ENCODE results near the gene MCU. TPM values are rescaled to one million over a fixed set of nuclear protein-coding genes. Genes with fewer than 3 reads are reported as not detected.

Gene MCU
- total RNA-seq, 2 experiments from 2014 or later: 17.7 to 19.0 TPM

GRCh38 chr10:72793752-72794151, 101.8 kb downstream of the MCU start:
- ChIA-PET CTCF (no interaction called here), POLR2A (no interaction called here)

- POLR2A ChIA-PET: no interaction called here
- CTCF ChIA-PET: no interaction called here
Observed at GRCh38 chr10:72794260-72794659, 102.3 kb downstream of the MCU start.

DNA sequence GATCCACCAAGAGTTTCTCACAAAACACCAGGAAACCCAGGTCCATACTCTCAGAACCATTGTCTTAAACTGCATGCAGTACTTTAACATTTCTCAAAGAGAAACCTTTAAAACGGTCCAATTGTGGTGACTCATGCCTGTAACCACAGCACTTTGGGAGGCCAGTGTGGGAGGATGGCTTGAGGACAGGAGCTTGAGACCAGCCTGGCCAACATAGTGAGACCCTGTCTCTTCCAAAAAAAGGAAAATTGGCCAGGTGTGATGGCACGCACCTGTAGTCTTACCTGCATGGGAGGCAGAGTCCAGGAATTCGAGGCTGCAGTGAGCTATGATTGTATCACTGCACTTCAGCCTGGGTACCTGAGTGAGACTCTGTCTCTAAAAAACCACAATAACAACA, 104.1 kb downstream of the MCU start:
- CTCF ChIA-PET: no interaction called here
- POLR2A ChIA-PET: no interaction called here

DNA sequence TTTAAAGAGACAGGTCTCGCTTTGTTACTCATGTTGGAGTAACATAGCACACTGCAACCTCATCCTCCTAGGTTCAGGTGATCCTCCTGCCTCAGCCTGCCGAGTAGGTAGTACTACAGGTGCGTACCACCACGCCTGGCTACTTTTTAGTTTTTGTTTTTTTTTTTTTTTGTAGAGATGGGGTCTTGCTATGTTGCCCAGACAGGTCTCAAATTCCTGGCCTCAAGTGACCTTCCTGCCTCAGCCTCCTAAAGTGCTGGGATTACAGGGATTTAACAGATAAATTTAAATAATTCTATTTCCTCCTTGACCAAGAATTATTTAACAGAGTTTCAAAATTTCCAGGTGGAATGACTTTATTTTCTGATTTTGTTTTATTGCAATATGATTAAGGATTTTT, 104.6 kb downstream of the MCU start:
- ChIA-PET CTCF (no interaction called here), POLR2A (no interaction called here)

- POLR2A ChIA-PET: no interaction called here
- CTCF ChIA-PET: no interaction called here
Observed at GRCh38 chr10:72800000-72800740, 108.2 kb downstream of the MCU start.

DNA sequence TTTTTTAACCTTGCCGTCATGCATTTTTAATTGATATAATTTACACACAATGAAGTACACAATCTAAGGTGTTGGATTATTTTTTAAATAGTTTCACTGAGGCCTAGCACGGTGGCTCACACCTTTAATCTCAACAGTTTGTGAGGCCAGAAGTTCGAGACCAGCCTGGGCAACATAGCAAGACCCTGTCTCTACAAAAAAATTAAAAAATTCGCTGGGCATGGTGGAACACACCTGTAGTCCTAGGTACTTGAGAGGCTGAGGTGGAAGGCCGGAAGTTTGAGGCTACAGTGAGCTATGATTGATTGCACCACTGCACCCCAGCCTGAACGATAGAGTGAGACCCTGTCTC, 108.8 kb downstream of the MCU start:
- POLR2A ChIA-PET: no interaction called here
- CTCF ChIA-PET: no interaction called here

GRCh38 chr10:72801263-72801868, 109.4 kb downstream of the MCU start:
- CTCF ChIA-PET: no interaction called here
- POLR2A ChIA-PET: no interaction called here

- ChIA-PET POLR2A (no interaction called here), CTCF (interaction anchor here (0.6 kb wide), 1 partner anchor 152 kb away, joined by 3 read pairs; no protein-coding TSS in a partner anchor)
Observed at GRCh38 chr10:72802332-72802731, 110.4 kb downstream of the MCU start.

DNA sequence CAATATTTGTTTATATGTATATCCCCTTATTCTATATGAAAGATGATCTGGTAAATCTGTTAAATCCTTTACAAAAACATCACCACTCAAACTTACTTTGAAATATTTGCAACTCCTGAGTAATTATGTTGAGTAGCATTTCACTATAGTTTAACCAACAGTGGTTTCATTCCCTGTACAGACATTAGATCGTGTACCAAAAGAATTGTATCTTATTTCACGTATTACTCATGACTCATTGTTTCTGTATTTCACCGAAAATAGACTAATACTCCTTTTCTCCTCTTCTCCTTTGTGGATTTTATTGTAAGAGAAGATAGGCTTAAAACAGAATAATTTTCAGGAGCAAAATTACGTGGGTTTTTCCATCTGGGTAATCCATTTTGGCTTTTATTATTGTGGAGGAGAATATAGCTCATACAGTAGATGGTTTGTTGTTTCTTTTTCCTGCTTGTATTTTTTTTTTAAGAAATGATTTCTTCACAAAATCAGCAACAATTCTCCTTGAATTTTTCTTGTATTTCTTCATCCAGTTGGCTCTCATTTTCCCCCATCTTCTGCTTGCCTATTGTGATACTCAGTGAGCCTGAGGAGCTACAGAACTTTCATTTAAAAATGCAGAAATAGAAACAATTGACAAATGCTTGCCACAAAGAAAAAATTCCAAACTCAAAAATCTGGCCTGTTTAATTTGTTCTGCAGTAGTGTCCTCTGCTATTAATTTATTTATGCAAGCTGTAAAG, 111.0 kb downstream of the MCU start:
- POLR2A ChIA-PET: no interaction called here
- CTCF ChIA-PET: interaction anchor here (0.6 kb wide), 1 partner anchor 152 kb away, joined by 3 read pairs; no protein-coding TSS in a partner anchor

DNA sequence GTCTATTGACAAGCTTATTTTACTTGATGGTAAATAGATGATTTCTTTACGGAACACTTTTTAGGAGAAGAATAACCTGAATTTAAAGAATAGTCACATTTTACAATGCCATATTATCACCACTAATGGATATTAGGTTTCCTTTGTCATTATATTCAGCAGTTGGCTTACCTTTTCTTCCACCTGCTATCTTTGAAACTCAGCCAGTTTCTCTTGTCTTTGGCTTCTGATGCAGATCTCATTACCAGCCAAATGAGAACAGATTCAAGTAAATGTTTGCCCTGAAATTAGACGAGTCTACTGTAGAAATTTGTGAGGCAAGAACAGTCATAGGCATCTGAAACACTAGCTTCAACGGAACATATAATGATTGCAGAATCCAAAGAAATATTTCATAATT, 116.1 kb downstream of the MCU start:
- ChIA-PET POLR2A (no interaction called here), CTCF (no interaction called here)

GRCh38 chr10:72809006-72809405, 117.1 kb downstream of the MCU start:
- CTCF ChIA-PET: interaction anchor here (1.3 kb wide), 1 partner anchor 445 kb away, joined by 4 read pairs; no protein-coding TSS in a partner anchor

GRCh38 chr10:72810976-72811375, 119.0 kb downstream of the MCU start:
- POLR2A ChIA-PET: no interaction called here
- CTCF ChIA-PET: no interaction called here

More at GRCh38 chr10:72809006-72809405, 117.1 kb downstream of the MCU start:
- POLR2A ChIA-PET: no interaction called here

- POLR2A ChIA-PET: no interaction called here
- CTCF ChIA-PET: no interaction called here
Observed at GRCh38 chr10:72812415-72812752, 120.4 kb downstream of the MCU start.

- CTCF ChIA-PET: no interaction called here
- POLR2A ChIA-PET: no interaction called here
Observed at GRCh38 chr10:72812753-72813430, 120.9 kb downstream of the MCU start.

DNA sequence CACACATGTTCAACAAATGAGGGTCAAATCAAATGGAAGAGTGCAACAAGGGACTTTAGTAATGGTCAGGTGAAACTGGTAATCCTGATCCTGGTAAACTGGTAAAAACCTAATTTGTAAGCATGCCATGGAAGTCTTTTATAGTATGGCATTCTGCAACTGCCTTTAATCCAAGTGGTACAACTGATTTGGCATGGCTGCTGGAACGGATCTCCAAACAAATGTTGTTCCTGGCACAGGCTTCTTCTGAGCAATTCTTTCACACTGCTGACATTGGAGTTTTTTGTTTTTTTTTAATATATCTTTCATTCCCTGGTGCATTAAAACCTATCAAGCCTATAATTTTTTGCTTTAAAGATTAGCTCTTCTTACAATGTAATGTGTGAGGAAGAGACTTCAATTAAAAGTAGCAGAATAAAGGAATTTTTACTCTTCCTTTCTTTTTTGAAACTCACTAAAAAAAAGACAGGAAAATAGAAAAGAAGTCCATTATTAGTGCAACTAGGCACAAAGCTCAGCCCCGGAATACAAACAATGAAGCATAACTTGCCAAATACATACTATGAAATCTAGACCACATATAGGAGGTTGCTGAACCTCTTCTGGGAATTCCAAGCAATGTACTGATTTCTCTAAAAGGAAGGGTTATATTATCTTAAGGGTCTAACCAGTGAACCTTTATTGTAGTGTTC, 122.3 kb downstream of the MCU start:
- CTCF ChIA-PET: interaction anchor here (0.6 kb wide), 1 partner anchor 432 kb away, joined by 3 read pairs; no protein-coding TSS in a partner anchor
- POLR2A ChIA-PET: no interaction called here

- ChIA-PET CTCF (no interaction called here), POLR2A (no interaction called here)
Observed at GRCh38 chr10:72816565-72816964, 124.6 kb downstream of the MCU start.

DNA sequence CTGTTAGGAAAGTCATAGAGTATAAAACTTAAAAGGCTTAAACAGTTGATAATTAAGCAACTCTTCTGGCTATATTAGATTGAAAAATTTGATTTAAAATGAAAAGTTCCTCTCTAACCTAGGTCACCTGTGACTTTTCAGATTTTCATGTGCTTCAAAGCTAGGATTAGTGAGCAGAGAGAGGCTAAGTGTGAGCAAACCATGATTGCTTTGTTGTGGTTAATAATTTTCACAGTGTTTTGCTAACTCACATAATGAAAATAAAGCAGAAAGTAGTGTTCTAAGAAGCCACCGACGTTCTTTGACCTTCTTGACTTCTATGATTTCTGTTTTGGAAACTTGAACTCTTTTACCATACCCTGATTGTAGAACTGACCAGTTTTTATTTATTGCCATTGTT, 126.1 kb downstream of the MCU start:
- CTCF ChIA-PET: no interaction called here
- POLR2A ChIA-PET: no interaction called here

DNA sequence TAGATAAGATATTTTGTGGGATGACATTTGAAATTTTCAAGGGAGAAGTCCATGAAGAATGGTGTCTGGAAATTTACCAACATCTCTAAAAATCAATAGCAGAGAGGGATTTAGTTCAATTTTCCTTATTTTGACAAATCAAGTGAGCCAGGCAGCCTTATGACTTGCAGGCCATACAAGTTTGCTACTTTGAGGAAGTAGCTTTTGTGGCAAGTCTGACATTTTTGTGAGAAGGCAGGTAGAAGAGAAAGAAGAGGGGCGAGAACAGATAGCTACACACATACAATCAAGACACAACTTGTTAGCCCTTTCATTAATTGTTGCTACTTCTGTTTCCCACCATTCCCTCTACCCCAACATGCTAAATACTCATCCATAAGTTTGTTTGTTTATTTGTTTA, 127.1 kb downstream of the MCU start:
- ChIA-PET CTCF (no interaction called here), POLR2A (no interaction called here)

GRCh38 chr10:72821606-72822005, 129.7 kb downstream of the MCU start:
- CTCF ChIA-PET: no interaction called here
- POLR2A ChIA-PET: no interaction called here

DNA sequence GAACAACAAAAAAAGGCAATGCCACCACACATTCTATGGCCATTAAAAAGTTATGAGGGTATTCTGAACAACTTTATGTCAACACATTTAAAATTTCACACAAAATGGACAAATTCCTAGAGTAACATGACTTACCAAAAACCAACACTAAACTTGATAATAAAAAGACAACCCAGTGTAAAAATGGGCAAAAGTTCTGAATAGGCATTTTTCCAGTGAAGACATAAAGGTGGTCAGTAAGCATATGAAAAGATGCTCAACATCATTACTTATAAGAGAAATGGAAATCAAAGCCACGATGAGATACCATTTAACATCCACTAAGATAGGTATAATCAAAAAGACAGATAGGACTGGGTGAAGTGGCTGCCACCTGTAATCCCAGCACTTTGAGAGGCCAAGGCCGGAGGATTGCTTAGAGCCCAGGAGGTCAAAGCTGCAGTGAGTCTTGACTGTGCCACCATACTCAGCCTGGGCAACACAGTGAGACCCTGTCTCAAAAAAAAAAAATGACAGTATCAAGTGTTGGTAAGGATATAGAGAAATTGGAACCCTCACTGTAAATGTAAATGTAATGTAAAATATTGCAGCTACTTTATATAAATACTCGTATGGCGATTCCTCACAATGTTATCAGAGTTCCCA, 130.5 kb downstream of the MCU start:
- POLR2A ChIA-PET: no interaction called here
- CTCF ChIA-PET: interaction anchor here (0.6 kb wide), 1 partner anchor 219 kb away, joined by 4 read pairs; no protein-coding TSS in a partner anchor

Measured in activated CD8-positive, alpha-beta memory T cell treated with anti-CD3 and anti-CD28 coated beads for 36 hours (primary cell).